Muscle of back (tissue), 11 donors: ENCODE results near the gene RAVER1. TPM values are rescaled to one million over a fixed set of nuclear protein-coding genes. Genes with fewer than 3 reads are reported as not detected.

Source experiments
- DNase-seq, 3 donors: peaks; one replicate each; pipeline versions ENCODE4 v3.0.0 to v3.0.0-alpha.2; 2013
- polyA plus RNA-seq, 10 donors: library from polyadenylated mRNA; unstranded; fragments of 120-200 nt; gene quantifications; one replicate each; pipeline ENCODE4 v1.2.1, GENCODE V29; 2013; ENCODE audit not compliant: insufficient read length in 10 of 10

RAVER1 gene
- polyA plus RNA-seq, 10 donors, result 9.4 to 21.1 (median 15.0) TPM

DNA sequence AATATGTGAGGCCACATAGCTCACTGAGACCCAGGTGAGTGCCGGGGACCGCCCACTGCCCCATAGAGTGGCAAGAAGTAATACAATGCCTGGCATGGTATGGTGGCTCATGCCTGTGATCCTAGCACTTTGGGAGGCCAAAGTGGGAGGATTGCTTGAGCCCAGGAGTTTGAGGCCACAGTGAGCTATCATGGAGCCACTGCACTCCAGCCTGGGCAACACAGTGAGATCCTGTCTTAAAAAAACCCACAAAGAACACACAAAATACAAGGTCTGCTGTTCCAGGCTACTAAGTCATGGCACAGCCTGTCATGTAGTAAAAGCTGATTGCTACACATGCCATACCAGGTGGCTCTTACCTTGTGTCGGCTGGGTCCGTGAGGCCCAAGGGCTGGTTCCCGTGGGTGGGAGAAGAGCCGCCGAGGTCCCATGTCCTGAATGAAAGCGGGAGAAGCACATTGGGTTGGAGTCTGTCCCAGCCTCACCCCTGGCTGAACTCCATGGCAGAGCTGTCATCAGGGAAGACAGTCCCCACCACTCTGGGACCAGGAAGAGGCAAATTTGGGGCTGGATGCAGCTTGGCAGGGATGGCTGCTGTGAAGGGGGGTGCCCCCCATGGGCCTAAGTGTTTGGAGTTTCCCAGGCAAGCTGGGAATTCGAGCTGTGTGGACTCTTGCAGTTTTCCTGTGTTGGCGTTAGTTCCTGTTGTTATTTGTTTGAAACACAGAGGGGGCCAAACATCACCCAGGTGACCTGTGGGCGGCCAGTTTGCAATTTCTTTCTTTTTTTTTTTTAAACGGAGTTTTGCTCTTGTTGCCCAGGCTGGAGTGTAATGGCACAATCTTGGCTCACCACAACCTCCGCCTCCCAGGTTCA lies 14.3 kb downstream of the RAVER1 start:
- no peak for DNase-seq

DNA sequence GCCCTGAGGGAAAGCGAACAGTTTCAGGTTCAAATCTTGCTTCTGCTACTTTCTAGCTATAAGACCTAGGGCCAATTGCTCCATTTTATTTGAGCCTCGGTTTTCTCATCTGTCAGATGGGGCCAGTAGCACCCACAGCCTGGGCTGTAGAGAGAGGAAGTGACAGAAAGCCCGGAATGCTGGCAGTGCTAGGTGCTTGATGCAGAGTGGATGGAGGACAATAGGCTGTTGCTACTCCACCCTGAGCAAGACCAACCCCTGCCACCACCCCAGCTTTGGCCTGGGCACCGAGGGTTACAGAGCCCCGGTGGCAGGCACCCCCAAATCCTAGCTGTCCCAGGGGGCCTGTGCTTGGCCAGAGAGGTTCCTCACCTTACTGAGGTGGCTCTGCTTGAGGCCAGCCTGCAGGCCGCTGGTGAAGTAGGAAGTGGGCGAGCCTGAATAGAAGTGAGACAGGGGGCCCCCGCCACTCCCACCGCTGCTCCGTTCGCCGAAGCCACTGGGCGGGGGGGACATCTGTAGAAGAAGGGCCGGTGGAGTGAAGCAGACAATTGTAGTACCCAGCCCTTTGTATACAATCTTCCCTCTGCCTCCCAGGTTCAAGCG lies 15.4 kb downstream of the RAVER1 start:
- DNase-seq, result no peak

DNA sequence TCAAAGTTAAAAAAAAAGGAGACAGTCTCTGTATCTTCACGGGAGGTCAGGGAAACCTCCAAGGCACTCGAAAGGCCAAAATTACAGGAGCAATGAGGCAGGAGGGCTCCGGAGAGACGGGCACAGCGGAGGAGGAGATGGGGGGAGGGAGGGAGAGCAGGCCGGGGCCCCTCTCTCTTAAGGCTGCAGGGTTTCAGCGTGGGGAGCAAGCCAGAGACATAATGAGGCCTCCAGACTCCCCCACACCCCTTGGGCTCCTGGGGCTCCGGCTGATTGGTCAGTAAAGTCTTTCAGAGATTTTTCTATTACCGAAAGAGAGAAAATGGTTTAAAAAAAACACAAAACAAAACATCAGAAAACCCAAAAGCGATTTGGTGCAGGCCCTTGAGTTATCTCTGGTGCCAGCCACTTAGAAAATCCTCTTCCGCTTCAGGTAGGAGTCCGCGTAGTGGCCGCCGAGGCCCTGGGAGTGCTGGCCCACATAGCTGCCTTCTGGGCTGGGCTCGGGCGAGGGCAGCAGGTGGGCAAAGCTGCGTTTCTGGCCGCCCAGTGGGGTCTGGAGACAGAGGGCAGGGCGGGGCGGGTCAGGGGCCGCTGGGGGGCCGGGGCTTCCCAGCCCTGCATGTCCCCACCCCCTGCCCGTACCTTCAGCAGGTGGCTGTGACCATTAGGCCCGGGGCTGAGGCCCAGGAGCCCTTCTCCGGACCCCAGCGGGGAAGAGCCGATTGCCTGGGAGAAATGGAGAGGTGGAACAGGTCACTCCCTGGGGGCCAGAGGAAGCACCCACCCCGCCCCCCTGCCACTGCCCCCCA lies 16.1 kb downstream of the RAVER1 start:
- DNase-seq, result no peak

DNA sequence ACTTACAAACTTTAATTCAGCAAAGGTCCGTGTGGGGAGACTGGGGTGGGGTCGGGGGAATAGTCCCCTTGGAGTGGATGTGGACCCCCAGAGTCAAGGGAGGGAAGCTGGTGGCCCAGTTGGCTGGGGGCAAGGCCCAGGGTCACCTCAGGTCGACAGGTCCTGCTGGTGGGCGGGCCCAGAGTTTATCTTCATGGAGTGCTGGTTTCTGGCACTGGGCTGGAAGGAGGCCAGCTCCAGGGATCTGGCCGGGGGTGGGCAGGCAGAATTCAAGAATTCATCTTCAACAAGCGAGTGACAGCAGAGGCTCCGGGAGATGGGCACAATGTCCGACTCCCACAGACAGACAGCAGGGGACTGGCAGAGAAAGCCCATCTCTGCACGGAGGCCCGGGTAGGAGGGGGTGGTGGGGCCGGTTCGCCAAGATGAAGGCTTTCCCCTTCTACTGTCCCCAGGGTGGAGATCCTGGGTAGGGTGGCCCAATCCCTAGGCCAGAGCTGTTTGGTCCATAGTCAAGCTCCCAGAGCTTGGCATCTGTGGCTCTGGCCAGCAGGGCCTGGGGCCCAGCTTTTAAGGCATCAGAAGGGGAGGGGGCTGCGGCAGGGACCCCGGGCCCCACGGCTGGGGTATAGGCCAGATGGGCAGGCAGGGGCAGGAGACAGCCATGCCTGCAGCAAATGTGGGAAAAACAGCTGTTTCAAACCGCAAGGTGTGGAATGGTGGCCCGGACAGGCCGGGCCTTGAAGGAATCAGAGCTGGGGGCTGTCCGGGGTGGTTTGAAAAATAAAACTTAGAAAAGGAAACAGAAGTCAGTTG lies 16.9 kb downstream of the RAVER1 start:
- no peak for DNase-seq

DNA sequence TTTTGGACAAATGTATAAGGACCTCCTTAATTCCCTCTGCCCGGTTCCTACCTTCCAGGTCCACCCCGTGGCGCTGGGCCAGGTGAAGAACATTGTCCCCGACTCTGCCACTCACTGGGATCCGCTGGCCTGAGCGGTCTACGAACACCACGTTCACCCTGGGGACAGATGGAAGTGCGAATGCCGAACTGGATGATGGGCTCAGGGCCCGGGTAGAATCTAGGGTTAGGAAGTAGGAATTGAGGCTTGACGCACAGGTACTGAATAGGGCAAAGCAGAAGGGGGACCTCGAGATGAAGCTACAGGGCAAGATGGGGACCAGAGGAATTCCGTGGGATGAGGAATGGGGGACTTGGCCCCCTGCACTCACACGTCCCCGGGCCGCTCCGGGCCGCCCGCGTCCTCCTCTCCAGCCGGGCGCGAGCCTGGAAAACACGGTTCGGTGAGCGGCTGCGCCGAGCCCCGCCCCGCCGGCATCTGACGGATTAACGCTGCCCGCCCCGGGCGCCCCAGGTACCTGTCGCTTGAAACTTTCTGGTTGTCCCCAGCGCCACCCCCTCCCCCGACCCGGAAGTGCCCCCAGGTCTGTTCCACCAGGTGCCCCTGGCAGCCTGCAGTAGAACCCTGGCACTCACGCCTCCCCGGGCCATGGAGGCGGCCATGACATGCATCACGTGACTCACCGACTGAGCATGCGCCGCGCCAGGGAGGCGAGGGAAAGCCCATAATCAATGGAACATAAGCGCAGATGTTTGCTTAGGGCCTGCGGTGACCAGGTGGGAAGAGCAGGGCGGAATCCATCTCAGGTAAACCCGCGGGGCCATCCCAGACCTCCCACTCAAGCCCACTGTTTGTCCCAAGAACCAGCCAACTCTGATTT lies 17.8 kb downstream of the RAVER1 start, which contains the start of gene FDX2:
FDX2 (minus strand) TSS at position 681 of the 880 bp plus-strand sequence; CDS start at position 662, 19 bp downstream.
- peak; percentile 78 to 94 (median 89) for DNase-seq

DNA sequence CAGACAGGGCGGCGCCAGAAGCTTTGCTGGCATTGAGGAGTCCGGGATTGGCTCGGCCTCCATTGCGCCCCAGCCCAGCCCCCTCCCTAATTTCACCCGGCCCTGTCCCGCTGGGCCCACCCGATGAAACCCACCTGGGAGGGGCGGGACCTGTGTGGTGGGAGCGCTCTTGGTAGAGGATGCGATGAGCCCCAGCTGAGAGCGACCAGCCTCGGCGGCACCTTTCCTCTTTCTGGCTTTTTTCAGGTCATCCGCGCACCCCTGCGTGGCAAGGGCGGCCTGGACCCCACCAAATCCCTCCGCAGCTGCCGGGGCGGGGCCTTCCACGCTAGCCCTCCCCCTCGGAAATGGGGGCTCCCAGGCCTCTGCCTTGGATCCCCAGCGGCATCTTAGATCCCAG lies 23.9 kb downstream of the RAVER1 start, which contains the start of gene ZGLP1:
ZGLP1 (minus strand) TSS at position 393 of the 400 bp plus-strand sequence.
- DNase-seq, result no peak

DNA sequence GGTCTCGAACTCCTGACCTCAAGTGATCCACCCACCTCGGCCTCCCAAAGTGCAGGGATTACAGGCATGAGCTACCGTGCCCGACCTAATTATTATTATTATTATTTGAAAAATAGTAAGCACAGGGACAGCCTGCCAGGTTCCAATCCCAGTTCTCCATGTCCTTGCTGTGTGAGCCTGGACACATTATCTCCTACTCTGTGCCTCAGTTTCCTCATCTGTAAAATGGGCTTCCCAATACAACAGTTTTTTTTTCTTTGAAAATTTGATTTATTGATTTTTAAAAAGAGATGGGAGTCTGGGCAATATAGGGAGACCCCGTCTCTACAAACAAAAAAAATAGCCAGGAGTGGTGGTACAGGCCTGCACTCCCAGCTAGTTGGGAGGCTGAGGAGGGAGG lies 27.0 kb downstream of the RAVER1 start:
- DNase-seq, result no peak

DNA sequence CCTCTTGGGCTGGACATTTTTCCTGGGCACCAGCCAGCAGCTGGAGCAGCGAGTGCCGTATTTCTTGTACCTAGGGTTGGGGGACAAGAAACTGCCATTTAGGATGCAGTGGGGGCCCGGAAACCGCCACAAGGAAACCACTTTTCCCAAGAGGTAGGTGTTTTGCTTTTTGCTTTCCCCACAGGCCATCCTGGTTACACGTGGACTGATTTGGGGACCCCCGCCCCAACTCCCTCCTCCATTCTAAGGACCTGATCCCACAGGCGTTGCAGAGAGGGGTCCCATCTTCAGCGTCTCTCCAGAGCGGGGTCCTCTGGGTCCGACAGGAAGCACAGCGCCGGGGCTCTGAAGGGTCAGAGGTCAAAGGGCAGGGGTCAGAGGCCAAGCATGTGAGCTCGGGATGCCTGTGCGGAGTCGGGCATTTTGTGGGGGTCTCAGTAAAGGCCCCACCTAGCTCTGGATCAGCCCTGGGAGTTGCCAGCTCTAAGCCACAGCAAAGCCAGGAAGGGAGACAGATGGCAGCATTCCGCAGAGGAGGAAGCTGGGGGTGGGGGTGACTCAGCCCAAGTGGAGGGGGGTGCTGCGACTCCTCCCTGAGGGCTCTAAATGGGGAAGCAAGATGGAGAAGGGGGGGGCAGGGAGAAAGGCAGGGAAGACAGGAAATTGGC lies 28.1 kb downstream of the RAVER1 start:
- no peak for DNase-seq

DNA sequence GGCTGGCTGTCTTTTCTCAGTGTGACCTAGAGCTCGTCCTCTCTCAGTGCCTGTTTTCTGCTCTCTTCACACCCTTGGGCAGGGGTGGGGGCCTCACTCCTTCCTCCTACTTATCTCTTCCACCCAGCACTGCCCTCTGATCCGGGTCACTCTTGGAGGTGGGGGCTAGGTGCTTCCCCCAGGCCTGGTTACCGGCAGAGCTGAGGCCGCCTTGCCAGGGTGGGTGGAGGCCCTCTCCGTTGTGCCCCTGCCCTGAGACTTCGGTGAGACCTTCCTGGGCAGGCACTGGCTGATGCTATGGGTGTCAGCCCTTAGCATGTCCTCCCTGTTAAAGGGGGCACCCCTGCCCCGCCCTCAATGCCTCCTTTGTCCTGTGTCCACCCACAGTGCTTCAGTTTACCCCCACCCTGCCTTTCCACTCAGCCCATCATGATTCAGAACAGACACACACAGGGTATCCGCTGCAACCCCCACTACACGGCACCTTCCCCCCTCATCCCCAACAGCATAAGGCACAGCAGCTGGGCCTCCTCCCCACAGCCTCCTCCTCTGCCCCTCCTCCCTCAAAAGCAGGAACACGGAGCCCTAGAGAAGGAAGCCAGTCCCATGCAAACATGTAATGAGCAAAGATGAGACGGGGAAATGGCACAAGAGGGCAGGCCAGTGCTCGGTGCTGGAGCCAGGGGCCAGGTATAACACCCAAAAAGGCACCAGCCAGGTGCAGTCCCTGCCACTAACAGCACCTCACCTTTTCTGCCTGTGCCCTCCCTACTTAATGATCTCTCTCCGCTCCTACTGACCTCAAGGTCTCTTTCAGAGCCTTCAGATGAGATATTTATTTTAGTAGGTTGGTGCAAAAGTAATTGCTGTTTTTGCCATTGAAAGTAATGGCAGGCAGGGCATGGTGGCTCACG lies 33.5 kb downstream of the RAVER1 start:
- no peak for DNase-seq

DNA sequence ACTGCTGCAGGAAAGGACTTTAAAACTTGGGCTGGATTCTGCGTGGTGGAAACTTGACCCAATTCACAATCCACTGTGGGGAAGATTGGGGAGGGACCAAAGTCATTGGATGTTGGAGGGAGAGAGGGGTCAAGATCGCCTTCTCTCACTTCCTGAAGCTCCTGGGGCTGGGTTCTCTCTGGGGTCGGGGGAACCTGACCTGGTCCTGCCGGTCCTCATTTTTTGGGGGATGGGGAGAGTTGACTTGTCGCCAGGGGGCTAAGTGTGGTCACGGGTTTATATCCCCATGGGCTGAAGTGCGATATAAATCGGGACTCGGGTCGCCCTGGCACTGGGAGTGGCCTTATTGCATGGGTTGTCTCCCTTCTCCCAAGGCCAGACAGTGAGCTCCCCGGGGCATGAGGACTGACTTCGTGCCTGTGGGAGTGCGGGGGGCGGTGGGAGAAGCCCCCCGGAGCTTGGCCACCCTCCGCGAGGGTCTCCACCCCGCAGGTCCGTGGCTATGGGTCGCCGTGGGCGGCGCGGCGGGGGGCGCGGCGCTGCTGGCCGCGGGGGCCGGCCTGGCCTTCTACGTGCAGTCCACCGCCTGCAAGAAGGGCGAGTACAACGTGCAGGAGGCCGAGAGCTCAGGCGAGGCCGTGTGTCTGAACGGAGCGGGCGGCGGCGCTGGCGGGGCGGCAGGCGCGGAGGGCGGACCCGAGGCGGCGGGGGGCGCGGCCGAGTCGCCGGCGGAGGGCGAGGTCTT lies 37.3 kb downstream of the RAVER1 start:
- DNase-seq, result no peak

DNA sequence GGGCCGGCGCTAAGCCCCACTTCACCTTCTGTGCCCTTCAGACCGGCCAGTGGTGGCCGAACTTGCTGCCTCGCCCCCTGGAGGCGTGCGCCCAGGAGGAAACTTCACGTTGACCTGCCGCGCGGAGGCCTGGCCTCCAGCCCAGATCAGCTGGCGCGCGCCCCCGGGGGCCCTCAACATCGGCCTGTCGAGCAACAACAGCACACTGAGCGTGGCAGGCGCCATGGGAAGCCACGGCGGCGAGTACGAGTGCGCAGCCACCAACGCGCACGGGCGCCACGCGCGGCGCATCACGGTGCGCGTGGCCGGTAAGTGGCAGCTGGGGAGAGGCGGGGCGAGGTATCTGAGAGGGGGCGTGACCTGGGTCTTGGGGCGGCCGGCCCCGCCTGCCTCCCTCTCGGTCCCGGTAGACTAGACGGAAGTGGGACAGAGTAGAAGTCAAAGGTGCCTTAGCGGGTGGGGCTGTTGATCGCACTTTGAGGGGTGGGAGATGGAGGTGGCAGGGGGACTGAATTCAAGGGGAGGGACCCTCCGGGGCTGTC lies 38.0 kb downstream of the RAVER1 start:
- peak in 1 of 3 donors; percentile 55 for DNase-seq

DNA sequence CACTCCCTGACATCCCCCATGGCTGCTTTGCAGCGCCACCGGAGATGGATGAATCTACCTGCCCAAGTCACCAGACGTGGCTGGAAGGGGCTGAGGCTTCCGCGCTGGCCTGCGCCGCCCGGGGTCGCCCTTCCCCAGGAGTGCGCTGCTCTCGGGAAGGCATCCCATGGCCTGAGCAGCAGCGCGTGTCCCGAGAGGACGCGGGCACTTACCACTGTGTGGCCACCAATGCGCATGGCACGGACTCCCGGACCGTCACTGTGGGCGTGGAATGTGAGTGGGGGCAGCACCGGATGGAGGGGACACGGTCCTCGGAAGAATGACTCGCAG lies 39.0 kb downstream of the RAVER1 start:
- no peak for DNase-seq

DNA sequence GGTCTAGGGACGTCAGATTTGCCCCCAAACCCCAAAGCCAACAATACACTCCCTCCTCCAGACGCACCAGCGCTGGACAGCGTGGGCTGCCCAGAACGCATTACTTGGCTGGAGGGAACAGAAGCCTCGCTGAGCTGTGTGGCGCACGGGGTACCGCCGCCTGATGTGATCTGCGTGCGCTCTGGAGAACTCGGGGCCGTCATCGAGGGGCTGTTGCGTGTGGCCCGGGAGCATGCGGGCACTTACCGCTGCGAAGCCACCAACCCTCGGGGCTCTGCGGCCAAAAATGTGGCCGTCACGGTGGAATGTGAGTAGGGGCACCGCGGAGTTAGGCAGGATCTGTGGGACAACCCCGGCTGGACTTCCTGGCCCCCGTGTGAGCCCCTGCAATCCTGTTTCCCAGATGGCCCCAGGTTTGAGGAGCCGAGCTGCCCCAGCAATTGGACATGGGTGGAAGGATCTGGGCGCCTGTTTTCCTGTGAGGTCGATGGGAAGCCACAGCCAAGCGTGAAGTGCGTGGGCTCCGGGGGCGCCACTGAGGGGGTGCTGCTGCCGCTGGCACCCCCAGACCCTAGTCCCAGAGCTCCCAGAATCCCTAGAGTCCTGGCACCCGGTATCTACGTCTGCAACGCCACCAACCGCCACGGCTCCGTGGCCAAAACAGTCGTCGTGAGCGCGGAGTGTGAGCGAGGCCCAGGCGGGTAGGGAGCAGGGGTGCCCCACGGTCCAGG lies 39.5 kb downstream of the RAVER1 start:
- DNase-seq, result no peak

DNA sequence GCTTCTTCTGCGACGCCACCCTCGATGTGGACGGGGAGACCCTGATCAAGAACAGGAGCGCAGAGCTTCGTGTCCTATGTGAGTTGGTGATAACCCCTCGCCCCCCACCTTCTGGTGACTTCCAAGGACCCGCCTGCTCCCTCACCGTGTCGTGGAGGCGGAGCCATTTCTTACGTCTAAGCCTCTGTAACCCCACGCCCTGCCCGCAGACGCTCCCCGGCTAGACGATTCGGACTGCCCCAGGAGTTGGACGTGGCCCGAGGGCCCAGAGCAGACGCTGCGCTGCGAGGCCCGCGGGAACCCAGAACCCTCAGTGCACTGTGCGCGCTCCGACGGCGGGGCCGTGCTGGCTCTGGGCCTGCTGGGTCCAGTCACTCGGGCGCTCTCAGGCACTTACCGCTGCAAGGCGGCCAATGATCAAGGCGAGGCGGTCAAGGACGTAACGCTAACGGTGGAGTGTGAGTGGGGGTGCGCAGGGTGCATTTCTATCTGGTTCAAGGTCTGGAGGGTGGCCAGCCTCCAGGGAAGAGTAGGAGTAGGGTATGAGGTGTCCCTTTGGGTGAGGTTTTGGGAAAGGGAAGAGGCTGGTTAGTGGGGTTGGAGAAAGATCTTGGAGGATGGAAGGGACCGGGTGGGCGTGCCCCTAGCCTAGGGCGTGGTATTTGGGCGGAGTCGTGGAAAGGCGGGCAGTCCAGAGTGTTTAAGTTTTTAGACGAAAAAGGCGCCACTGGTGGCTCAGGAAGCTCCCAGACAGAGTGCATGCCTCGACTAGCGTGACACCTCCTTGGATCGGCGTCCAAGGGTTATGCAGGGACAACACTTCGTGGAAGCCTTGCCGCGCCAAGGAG lies 40.3 kb downstream of the RAVER1 start:
- DNase-seq, result no peak

DNA sequence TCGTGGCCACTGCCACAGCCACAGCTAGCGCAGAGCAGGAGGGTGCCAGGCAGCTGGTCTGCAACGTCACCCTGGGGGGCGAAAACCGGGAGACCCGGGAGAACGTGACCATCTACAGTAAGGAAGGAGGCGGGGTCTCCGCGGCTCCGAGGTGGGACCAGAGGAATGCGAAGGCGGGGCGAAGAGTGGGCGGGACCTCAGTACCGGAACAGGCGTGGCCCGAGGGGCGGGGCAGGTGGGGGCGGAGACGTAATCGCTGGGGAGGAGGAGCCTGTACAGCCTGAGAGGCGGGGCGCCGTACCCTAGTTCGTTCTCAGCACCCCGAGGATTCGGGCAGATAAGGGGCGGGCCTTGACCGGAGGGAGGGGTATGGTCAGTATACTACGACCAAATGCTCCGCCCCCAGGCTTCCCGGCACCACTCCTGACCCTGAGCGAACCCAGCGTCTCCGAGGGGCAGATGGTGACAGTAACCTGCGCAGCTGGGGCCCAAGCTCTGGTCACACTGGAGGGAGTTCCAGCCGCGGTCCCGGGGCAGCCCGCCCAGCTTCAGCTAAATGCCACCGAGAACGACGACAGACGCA lies 41.0 kb downstream of the RAVER1 start:
- peak in 1 of 3 donors; percentile 52 for DNase-seq
